ENCODE data around the gene ALS2CL. TPM values are rescaled to one million over a fixed set of nuclear protein-coding genes. Genes with fewer than 3 reads are reported as not detected.

The ALS2CL gene
- total RNA-seq, 1 experiment from 2014 or later = 16.4 TPM

DNA sequence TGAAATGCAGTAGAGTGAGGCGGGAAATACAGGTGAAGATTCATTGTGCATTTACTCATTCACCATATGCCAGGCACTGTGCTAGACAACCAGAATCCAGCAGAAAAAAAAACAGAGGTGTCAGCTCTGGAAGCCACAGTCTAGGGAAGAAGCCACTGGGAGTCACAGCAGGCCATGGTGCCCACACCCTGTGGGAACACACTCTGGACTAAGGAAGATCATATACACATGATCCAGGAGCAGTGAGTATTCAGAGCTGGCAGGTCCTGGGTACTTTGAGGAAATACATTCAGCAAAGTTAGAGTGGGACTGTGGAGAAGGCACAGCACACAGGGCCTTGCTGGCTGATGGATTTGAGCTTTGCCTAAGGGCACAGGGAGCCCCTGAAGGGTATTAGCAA is 66.4 kb downstream of the ALS2CL start:
- DNase-seq (ENCODE audit: low read depth, low spot score) = no peak
- no peak overlapping the region for H3K9ac ChIP-seq (ENCODE audit: low read length)
- H3K9me2 ChIP-seq (ENCODE audit: insufficient read depth) = no peaks in the 10 kb centered on the region
- ChIA-PET RAD21 (ENCODE audit: low non-redundant PET in 1 of 2, low total read pairs in 2 of 2, uncharacterized antibody in 2 of 2, unreplicated experiment in 2 of 2) (interaction anchor here in 1 of 2 experiments (1.4 kb wide), 1 partner anchor 138 kb away, joined by 4 read pairs; no protein-coding TSS in a partner anchor), CTCF (interaction anchor here (0.5 kb wide), 1 partner anchor 71 kb away, joined by 3 read pairs; no protein-coding TSS in a partner anchor), POLR2A (no interaction called here)
- H4K20me1 ChIP-seq (ENCODE audit: insufficient read depth) = no peaks in the 10 kb centered on the region
- no peak overlapping the region for H3K4me2 ChIP-seq (ENCODE audit: low read length)
- no peak for ATAC-seq
- no peaks in the 10 kb centered on the region for H3K36me3 ChIP-seq (ENCODE audit: control insufficient read depth in 1 of 2, insufficient read depth in 2 of 2, low read length in 2 of 2)
- peaks cover 5% of the 10 kb centered on the region; the same call in 1 of the 2 replicates for H3K27me3 ChIP-seq (ENCODE audit: insufficient read depth, low read length)
- H2AFZ ChIP-seq (ENCODE audit: low read depth, low read length, poor library complexity, severe bottlenecking) = no peak overlapping the region
- peaks cover 0 to 7% of the 10 kb centered on the region in 2 experiments; a peak in 1 of 4 replicates for H3K4me1 ChIP-seq (ENCODE audit: control insufficient read depth in 1 of 2, insufficient read depth in 2 of 2, low read length in 2 of 2)
- H3K79me2 ChIP-seq (ENCODE audit: insufficient read depth, low read length) = no peaks in the 10 kb centered on the region
- intact Hi-C loops (cut with micrococcal nuclease) = no loop called here
- H3K4me3 ChIP-seq (replicated peaks in 1 of 2; ENCODE audit: low read depth in 1 of 2, low read length in 2 of 2) = no peak overlapping the region
- H3K27ac ChIP-seq (ENCODE audit: low read depth, low read length) = no peak overlapping the region
- H3K9me3 ChIP-seq (ENCODE audit: control insufficient read depth in 1 of 2, insufficient read depth in 1 of 2, low read depth in 1 of 2, low read length in 2 of 2) = no peaks in the 10 kb centered on the region
- TF ChIP-seq ZFX (IDR thresholded peaks at IDR 0.05) = no peak
- no peak for TF ChIP-seq RAD21 (IDR thresholded peaks at IDR 0.05; ENCODE audit: low read depth)
- no peak for TF ChIP-seq POLR2AphosphoS5 (IDR thresholded peaks at IDR 0.05; ENCODE audit: low read depth, low read length)
- TF ChIP-seq, protein P1, sequence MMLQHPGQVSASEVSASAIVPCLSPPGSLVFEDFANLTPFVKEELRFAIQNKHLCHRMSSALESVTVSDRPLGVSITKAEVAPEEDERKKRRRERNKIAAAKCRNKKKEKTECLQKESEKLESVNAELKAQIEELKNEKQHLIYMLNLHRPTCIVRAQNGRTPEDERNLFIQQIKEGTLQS (IDR thresholded peaks at IDR 0.05) = no peak
- no peak for TF ChIP-seq JUND (IDR thresholded peaks at IDR 0.05)
- TF ChIP-seq POLR2A (IDR thresholded peaks at IDR 0.05; ENCODE audit: borderline replicate concordance, extremely low read depth, insufficient read depth, insufficient read length) = no peak
- TF ChIP-seq FOSL1 (IDR thresholded peaks at IDR 0.05; ENCODE audit: low read depth) = no peak
- TF ChIP-seq ELF1 (IDR thresholded peaks at IDR 0.05; ENCODE audit: borderline replicate concordance, low read depth) = no peak
- no peak for TF ChIP-seq EZH2 (IDR thresholded peaks at IDR 0.05)
- no peak for TF ChIP-seq CEBPB (IDR thresholded peaks at IDR 0.05; ENCODE audit: low read depth)
- no peak for TF ChIP-seq YY1 (IDR thresholded peaks at IDR 0.05; ENCODE audit: extremely low read depth, insufficient replicate concordance, low read depth, low read length)
- TF ChIP-seq CBX3 (IDR thresholded peaks at IDR 0.05; ENCODE audit: low read depth) = no peak
- TF ChIP-seq, protein P2, sequence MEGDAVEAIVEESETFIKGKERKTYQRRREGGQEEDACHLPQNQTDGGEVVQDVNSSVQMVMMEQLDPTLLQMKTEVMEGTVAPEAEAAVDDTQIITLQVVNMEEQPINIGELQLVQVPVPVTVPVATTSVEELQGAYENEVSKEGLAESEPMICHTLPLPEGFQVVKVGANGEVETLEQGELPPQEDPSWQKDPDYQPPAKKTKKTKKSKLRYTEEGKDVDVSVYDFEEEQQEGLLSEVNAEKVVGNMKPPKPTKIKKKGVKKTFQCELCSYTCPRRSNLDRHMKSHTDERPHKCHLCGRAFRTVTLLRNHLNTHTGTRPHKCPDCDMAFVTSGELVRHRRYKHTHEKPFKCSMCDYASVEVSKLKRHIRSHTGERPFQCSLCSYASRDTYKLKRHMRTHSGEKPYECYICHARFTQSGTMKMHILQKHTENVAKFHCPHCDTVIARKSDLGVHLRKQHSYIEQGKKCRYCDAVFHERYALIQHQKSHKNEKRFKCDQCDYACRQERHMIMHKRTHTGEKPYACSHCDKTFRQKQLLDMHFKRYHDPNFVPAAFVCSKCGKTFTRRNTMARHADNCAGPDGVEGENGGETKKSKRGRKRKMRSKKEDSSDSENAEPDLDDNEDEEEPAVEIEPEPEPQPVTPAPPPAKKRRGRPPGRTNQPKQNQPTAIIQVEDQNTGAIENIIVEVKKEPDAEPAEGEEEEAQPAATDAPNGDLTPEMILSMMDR (IDR thresholded peaks at IDR 0.05 in 2 of 3, conservative IDR thresholded peaks at IDR 0.05 in 1 of 3; ENCODE audit: borderline replicate concordance in 1 of 3, insufficient read depth in 1 of 3, low read depth in 2 of 3, low read length in 2 of 3) = no peak
- no peak for TF ChIP-seq EGR1 (IDR thresholded peaks at IDR 0.05; ENCODE audit: low read depth)
- TF ChIP-seq, protein P3, sequence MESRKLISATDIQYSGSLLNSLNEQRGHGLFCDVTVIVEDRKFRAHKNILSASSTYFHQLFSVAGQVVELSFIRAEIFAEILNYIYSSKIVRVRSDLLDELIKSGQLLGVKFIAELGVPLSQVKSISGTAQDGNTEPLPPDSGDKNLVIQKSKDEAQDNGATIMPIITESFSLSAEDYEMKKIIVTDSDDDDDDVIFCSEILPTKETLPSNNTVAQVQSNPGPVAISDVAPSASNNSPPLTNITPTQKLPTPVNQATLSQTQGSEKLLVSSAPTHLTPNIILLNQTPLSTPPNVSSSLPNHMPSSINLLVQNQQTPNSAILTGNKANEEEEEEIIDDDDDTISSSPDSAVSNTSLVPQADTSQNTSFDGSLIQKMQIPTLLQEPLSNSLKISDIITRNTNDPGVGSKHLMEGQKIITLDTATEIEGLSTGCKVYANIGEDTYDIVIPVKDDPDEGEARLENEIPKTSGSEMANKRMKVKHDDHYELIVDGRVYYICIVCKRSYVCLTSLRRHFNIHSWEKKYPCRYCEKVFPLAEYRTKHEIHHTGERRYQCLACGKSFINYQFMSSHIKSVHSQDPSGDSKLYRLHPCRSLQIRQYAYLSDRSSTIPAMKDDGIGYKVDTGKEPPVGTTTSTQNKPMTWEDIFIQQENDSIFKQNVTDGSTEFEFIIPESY (IDR thresholded peaks at IDR 0.05; ENCODE audit: extremely low read depth, insufficient replicate concordance, low read length) = no peak
- no TSS peak for BruUV-seq (replicated peaks)

Data from HCT116 (cell line).